ENCODE measurements around the gene PCDHGB2. TPM values are rescaled to one million over a fixed set of nuclear protein-coding genes. Genes with fewer than 3 reads are reported as not detected.
A peak's percentile ranks its signal among the peaks of the same experiment; 100 is the strongest.

The PCDHGB2 gene
- total and polyA plus RNA-seq, 2 experiments from 2014 or later = 1.2 to 5.8 TPM

GRCh38 chr5:141363952-141364660, 4.3 kb downstream of the PCDHGB2 start, which contains the start of gene PCDHGA5:
PCDHGA5 (plus strand) TSS chr5:141364162; CDS start chr5:141364331, 169 bp downstream.
- Mint-ChIP-seq H3K9me3 (peaks cover 71% of the 10 kb centered on the region), H3K4me3 (no peak within 1 kb of the TSS), H3K27ac (no peak within 1 kb of the TSS), H3K36me3 (ENCODE audit: low read depth) (peaks cover 64% of the 10 kb centered on the region), H3K4me1 (peaks cover 14% of the 10 kb centered on the region), H3K27me3 (ENCODE audit: insufficient read depth, low read depth, poor library complexity) (peaks cover 14% of the 10 kb centered on the region)
- Histone ChIP-seq H2AFZ (no peak within 1 kb of the TSS), H3K4me3 (peak within 1 kb of the TSS; percentile 15), H3K27ac (ENCODE audit: low read depth) (no peak within 1 kb of the TSS), H3K9me2 (ENCODE audit: insufficient read depth) (no peaks in the 10 kb centered on the region), H3K4me2 (peak within 1 kb of the TSS; percentile 42), H3K79me2 (replicated peaks; ENCODE audit: insufficient read depth) (no peaks in the 10 kb centered on the region), H3K4me1 (ENCODE audit: insufficient read depth) (peaks cover 17% of the 10 kb centered on the region; the same call in 1 of the 2 replicates), H3F3A (replicated peaks; ENCODE audit: low read depth) (0 out of 2 replicates have a peak, but pooled peaks cover 3% of the 10 kb centered on the region), H4K20me1 (replicated peaks; ENCODE audit: insufficient read depth) (no peaks in the 10 kb centered on the region), H3K36me3 (ENCODE audit: insufficient read depth) (peaks cover 4% of the 10 kb centered on the region; the same call in 1 of the 2 replicates), H3K27me3 (ENCODE audit: insufficient read depth) (no peaks in the 10 kb centered on the region)
- ATAC-seq (no peak), DNase-seq (ENCODE audit: low spot score) (no peak)
- TF ChIP-seq ETS1 (IDR thresholded peaks at IDR 0.05) = no peak
- peak in 1 of 2 experiments; percentile 37; a peak in 2 of 4 replicates for TF ChIP-seq CTCF (conservative IDR thresholded peaks at IDR 0.05; ENCODE audit: low read depth in 2 of 2)

GRCh38 chr5:141366016-141366896, 6.5 kb downstream of the PCDHGB2 start:
- TF ChIP-seq REST (IDR thresholded peaks at IDR 0.05; ENCODE audit: unreplicated experiment) (no peak), CREB1 (CRISPR knock-in tag; IDR thresholded peaks at IDR 0.05; ENCODE audit: low read depth) (no peak), JUNB (IDR thresholded peaks at IDR 0.05; ENCODE audit: unreplicated experiment) (no peak), POLR2AphosphoS5 (IDR thresholded peaks at IDR 0.05; ENCODE audit: low read depth) (no peak), EZH2 (IDR thresholded peaks at IDR 0.05; ENCODE audit: low read depth, unreplicated experiment) (no peak)
- DNase-seq (ENCODE audit: low spot score) (no peak), ATAC-seq (no peak)
- H3K4me1 Mint-ChIP-seq = peaks cover 9% of the 10 kb centered on the region
- peaks cover 9% of the 10 kb centered on the region for H3K27me3 Mint-ChIP-seq (ENCODE audit: insufficient read depth, low read depth, poor library complexity)
- H3K27ac ChIP-seq (ENCODE audit: low read depth) = no peak overlapping the region
- H3K36me3 ChIP-seq (ENCODE audit: insufficient read depth) = peaks cover 4% of the 10 kb centered on the region; the same call in 1 of the 2 replicates
- H3K4me3 Mint-ChIP-seq = no peak overlapping the region
- H3K4me2 ChIP-seq = no peak overlapping the region
- H3K9me3 Mint-ChIP-seq = peaks cover 69% of the 10 kb centered on the region
- peaks cover 61% of the 10 kb centered on the region for H3K36me3 Mint-ChIP-seq (ENCODE audit: low read depth)
- no peaks in the 10 kb centered on the region for H3K9me2 ChIP-seq (ENCODE audit: insufficient read depth)
- H4K20me1 ChIP-seq (replicated peaks; ENCODE audit: insufficient read depth) = no peaks in the 10 kb centered on the region
- no peak overlapping the region for H2AFZ ChIP-seq
- H3F3A ChIP-seq (replicated peaks; ENCODE audit: low read depth) = no peaks in the 10 kb centered on the region
- no peaks in the 10 kb centered on the region for H3K79me2 ChIP-seq (replicated peaks; ENCODE audit: insufficient read depth)
- no peak overlapping the region for H3K27ac Mint-ChIP-seq
- no peak overlapping the region for H3K4me3 ChIP-seq
- H3K4me1 ChIP-seq (ENCODE audit: insufficient read depth) = peaks cover 17% of the 10 kb centered on the region; the same call in 1 of the 2 replicates
- H3K27me3 ChIP-seq (ENCODE audit: insufficient read depth) = no peaks in the 10 kb centered on the region

Data from GM23338 (cell line).